ENCODE data around the gene UFD1. TPM values are rescaled to one million over a fixed set of nuclear protein-coding genes. Genes with fewer than 3 reads are reported as not detected.

UFD1 gene
- polyA plus RNA-seq, 3 donors: 57.0 to 82.5 (median 68.5) TPM

DNA sequence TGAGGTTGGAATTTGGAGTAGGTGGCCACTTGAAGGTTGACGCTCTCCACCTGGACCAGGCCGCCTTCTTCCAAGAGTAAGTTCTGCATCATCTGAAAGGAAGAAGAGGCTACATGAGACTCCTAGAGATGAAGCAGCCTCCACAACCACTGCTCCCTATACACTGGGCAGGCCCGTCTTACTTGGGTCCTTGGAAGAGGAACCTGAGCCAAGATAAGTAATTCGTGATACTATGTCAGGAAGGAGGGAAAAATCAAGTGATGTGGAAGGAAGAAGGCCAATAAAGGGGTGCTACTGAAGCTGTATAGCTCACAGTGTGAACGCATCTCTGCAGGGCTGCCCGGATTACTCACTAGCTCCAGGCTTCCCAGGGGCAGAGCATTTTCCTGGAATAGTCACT, 11.1 kb downstream of the UFD1 start:
- H4K20me1 ChIP-seq (ENCODE audit: insufficient read depth, low read length): peaks cover 22% of the 10 kb centered on the region
- Mint-ChIP-seq H3K27me3 (ENCODE audit: low read depth in 3 of 3) (peaks cover 0 to 5% (median 0%) of the 10 kb centered on the region in 3 donors), H3K27ac (peak overlapping the region in 2 of 7 donors; percentile 8 to 38), H3K36me3 (peaks cover 97 to 98% of the 10 kb centered on the region in 2 donors), H3K4me1 (no peaks in the 10 kb centered on the region), H3K9me3 (no peaks in the 10 kb centered on the region), H3K4me3 (no peak overlapping the region)
- no peaks in the 10 kb centered on the region for H3K27me3 ChIP-seq (ENCODE audit: control insufficient read depth in 2 of 2, insufficient read depth in 2 of 2, low read length in 2 of 2)
- no peak overlapping the region for H3K9ac ChIP-seq (ENCODE audit: insufficient read depth, low read length, poor library complexity, severe bottlenecking)
- intact Hi-C loops (cut with micrococcal nuclease): loop anchor here in 1 of 2 donors (10.0 kb wide), 1 partner anchor 63 kb away; no protein-coding TSS in a partner anchor
- DNase-seq: no peak
- H3K27ac ChIP-seq (ENCODE audit: low read depth in 1 of 2, low read length in 2 of 2): no peak overlapping the region
- H3K4me3 ChIP-seq (replicated peaks in 1 of 3; ENCODE audit: low read depth in 2 of 3, low read length in 3 of 3): no peak overlapping the region
- H3K4me1 ChIP-seq (ENCODE audit: control insufficient read depth in 1 of 2, insufficient read depth in 2 of 2, low read length in 2 of 2): no peaks in the 10 kb centered on the region
- H2AFZ ChIP-seq (ENCODE audit: insufficient read depth, low read depth, low read length, poor library complexity, severe bottlenecking): no peak overlapping the region
- no peak overlapping the region for H3K4me2 ChIP-seq (replicated peaks; ENCODE audit: extremely low read depth, low read length, poor library complexity, severe bottlenecking)
- peaks cover 97 to 100% of the 10 kb centered on the region in 2 donors for H3K36me3 ChIP-seq (replicated peaks in 1 of 2; ENCODE audit: control insufficient read depth in 1 of 2, insufficient read depth in 2 of 2, low read length in 2 of 2)
- no peaks in the 10 kb centered on the region for H3K79me2 ChIP-seq (ENCODE audit: insufficient read depth, low read length)
- 96% methylated on average over 5 of the region's 6 CpGs for WGBS (ENCODE audit: insufficient coverage)
- H3K9me3 ChIP-seq (replicated peaks in 1 of 2; ENCODE audit: control insufficient read depth in 1 of 2, insufficient read depth in 1 of 2, low read length in 2 of 2): no peaks in the 10 kb centered on the region
- TF ChIP-seq, protein P1, sequence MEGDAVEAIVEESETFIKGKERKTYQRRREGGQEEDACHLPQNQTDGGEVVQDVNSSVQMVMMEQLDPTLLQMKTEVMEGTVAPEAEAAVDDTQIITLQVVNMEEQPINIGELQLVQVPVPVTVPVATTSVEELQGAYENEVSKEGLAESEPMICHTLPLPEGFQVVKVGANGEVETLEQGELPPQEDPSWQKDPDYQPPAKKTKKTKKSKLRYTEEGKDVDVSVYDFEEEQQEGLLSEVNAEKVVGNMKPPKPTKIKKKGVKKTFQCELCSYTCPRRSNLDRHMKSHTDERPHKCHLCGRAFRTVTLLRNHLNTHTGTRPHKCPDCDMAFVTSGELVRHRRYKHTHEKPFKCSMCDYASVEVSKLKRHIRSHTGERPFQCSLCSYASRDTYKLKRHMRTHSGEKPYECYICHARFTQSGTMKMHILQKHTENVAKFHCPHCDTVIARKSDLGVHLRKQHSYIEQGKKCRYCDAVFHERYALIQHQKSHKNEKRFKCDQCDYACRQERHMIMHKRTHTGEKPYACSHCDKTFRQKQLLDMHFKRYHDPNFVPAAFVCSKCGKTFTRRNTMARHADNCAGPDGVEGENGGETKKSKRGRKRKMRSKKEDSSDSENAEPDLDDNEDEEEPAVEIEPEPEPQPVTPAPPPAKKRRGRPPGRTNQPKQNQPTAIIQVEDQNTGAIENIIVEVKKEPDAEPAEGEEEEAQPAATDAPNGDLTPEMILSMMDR (IDR thresholded peaks at IDR 0.05): no peak

DNA sequence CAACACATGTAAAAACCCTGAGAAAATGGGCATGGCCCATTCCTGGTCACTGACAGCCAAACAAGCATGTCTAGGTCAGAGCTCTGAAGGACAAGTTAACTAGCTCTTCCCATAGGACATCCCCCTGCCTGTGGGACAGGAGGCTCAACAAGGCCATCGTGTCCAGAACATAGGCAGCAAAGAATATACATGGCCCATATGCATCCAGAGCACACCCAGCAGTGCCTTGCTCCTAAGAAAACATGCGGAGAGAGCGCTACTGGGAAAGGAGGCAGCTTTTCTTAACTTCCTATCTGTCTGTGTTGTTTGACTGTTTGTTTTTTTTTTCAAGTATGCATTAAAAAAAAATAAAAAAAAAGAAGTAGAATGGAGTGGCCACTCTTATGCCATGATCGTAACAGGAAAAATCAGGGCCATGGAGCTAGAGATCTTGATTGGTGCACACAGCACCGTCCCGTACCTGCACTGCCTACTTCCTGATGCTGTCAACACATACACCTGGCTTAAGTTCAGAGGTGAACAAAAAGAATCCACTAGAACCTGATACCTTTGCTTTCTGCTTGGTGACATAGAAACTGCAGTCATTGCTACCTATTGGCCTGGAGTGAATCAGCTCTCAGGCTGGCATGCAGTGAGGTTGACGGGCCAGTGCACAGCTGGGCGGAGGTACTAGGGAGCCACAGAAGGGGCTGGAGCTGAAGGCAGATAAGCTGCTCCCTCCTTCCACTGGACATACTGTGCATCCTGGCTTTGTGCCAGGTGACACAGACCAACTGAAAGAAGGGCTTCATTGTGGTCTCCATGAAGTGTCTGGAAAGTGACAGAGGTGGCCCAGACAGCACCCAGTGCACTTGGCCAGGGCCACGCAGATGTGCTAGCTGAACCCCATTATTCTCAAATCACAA, 11.9 kb downstream of the UFD1 start:
- Histone ChIP-seq H2AFZ (ENCODE audit: insufficient read depth, low read depth, low read length, poor library complexity, severe bottlenecking) (no peak overlapping the region), H3K27me3 (ENCODE audit: control insufficient read depth in 2 of 2, insufficient read depth in 2 of 2, low read length in 2 of 2) (no peaks in the 10 kb centered on the region), H3K27ac (ENCODE audit: low read depth in 1 of 2, low read length in 2 of 2) (no peak overlapping the region), H3K4me1 (ENCODE audit: control insufficient read depth in 1 of 2, insufficient read depth in 2 of 2, low read length in 2 of 2) (no peaks in the 10 kb centered on the region), H3K9ac (ENCODE audit: insufficient read depth, low read length, poor library complexity, severe bottlenecking) (no peak overlapping the region), H3K4me3 (replicated peaks in 1 of 3; ENCODE audit: low read depth in 2 of 3, low read length in 3 of 3) (no peak overlapping the region), H3K79me2 (ENCODE audit: insufficient read depth, low read length) (no peaks in the 10 kb centered on the region), H3K4me2 (replicated peaks; ENCODE audit: extremely low read depth, low read length, poor library complexity, severe bottlenecking) (no peak overlapping the region), H4K20me1 (ENCODE audit: insufficient read depth, low read length) (peaks cover 14% of the 10 kb centered on the region), H3K9me3 (replicated peaks in 1 of 2; ENCODE audit: control insufficient read depth in 1 of 2, insufficient read depth in 1 of 2, low read length in 2 of 2) (no peaks in the 10 kb centered on the region), H3K36me3 (replicated peaks in 1 of 2; ENCODE audit: control insufficient read depth in 1 of 2, insufficient read depth in 2 of 2, low read length in 2 of 2) (peaks cover 92 to 100% of the 10 kb centered on the region in 2 donors)
- Mint-ChIP-seq H3K4me3 (no peak overlapping the region), H3K4me1 (no peaks in the 10 kb centered on the region), H3K9me3 (no peaks in the 10 kb centered on the region), H3K27ac (no peak overlapping the region), H3K27me3 (ENCODE audit: low read depth in 3 of 3) (peaks cover 0 to 5% (median 0%) of the 10 kb centered on the region in 3 donors), H3K36me3 (peaks cover 93 to 98% of the 10 kb centered on the region in 2 donors)
- 95% methylated on average over 6 of the region's 9 CpGs for WGBS (ENCODE audit: insufficient coverage)
- no peak for DNase-seq
- intact Hi-C loops (cut with micrococcal nuclease): loop anchor here in 1 of 2 donors (10.0 kb wide), 1 partner anchor 62 kb away; no protein-coding TSS in a partner anchor
- TF ChIP-seq, protein P1 (IDR thresholded peaks at IDR 0.05): no peak

All from CD14-positive monocyte (primary cell).